ENCODE results near the gene NUBP2. TPM values are rescaled to one million over a fixed set of nuclear protein-coding genes. Genes with fewer than 3 reads are reported as not detected.

NUBP2 gene
- total and polyA plus RNA-seq, 2 donors (not counting 3 experiments of a cell fraction or from before 2014, with no cell fraction given): 55.0 to 69.6 TPM

DNA sequence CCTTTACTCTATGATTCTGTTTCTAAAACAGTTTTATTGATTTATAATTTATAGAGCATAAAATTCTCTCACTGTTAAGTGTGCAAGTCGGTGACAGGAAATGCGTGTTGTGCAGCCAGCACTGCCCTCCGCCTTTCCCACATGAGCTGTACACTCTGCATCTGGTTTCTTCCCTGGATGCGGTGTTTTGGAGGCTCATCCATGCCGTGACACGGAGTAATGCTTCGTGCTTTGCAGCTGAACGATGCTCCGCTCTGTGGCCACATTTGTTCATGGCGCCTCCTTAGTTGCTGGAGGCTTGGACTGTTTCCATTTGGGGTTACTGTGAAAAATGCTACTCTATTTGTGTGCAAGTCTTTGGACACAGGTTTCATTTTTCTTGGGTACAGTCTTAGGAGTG, 17.9 kb downstream of the NUBP2 start:
- no peak overlapping the region for H3K9ac ChIP-seq (replicated peaks; ENCODE audit: extremely low read depth, insufficient read depth, low read length)
- H3K27ac ChIP-seq (ENCODE audit: insufficient read depth, low read depth, low read length): no peak overlapping the region
- no peaks in the 10 kb centered on the region for H3K9me3 ChIP-seq (replicated peaks; ENCODE audit: control insufficient read depth, insufficient read depth, low read length)
- H3K79me2 ChIP-seq (ENCODE audit: control insufficient read depth, insufficient read depth, low read length): no peaks in the 10 kb centered on the region
- dilution Hi-C loops (cut with MboI; ENCODE audit: extremely low pct_ligation_motif_present, low sequenced_read_pairs): no loop called here
- no peaks in the 10 kb centered on the region for H3K27me3 ChIP-seq (ENCODE audit: control insufficient read depth in 2 of 2, insufficient read depth in 2 of 2, low read length in 2 of 2)
- H3K36me3 ChIP-seq (ENCODE audit: control insufficient read depth in 2 of 2, extremely low read depth in 1 of 2, insufficient read depth in 2 of 2, low read length in 2 of 2): peaks cover 0 to 2% of the 10 kb centered on the region in 2 experiments
- no peaks in the 10 kb centered on the region for H3K9me1 ChIP-seq (replicated peaks; ENCODE audit: control insufficient read depth, extremely low read depth, insufficient read depth, low read length)
- DNase-seq (ENCODE audit: low read depth, low spot score) (no peak), FAIRE-seq (no peak)
- H4K20me1 ChIP-seq (replicated peaks; ENCODE audit: control insufficient read depth, extremely low read depth, insufficient read depth, low read length): no peaks in the 10 kb centered on the region
- intact Hi-C loops (cut with micrococcal nuclease): no loop called here
- BruUV-seq (replicated peaks): no TSS peak
- no peak overlapping the region for H3K4me2 ChIP-seq (ENCODE audit: insufficient read depth, low read length)
- no peak overlapping the region for H2AFZ ChIP-seq (ENCODE audit: low read depth, low read length)
- TF ChIP-seq POLR2A (IDR thresholded peaks at IDR 0.05; ENCODE audit: low read depth, low read length): no peak
- no peak for TF ChIP-seq MYC (IDR thresholded peaks at IDR 0.05; ENCODE audit: low read depth, low read length)
- TF ChIP-seq EZH2 (IDR thresholded peaks at IDR 0.05; ENCODE audit: borderline replicate concordance, low read depth, low read length, severe bottlenecking): no peak
- TF ChIP-seq, protein P1, sequence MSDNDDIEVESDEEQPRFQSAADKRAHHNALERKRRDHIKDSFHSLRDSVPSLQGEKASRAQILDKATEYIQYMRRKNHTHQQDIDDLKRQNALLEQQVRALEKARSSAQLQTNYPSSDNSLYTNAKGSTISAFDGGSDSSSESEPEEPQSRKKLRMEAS (IDR thresholded peaks at IDR 0.05; ENCODE audit: insufficient read depth, insufficient read length): no peak
- CTCF ChIA-PET: interaction anchor here (1.5 kb wide), 1 partner anchor 12 kb away, joined by 3 read pairs; no protein-coding TSS in a partner anchor
- H3K4me1 ChIP-seq (ENCODE audit: control insufficient read depth, extremely low read depth, insufficient read depth, low read length): no peaks in the 10 kb centered on the region
- POLR2A ChIA-PET: no interaction called here
- no peak overlapping the region for H3K4me3 ChIP-seq (replicated peaks in 1 of 3; ENCODE audit: insufficient read depth in 1 of 3, low read depth in 1 of 3, low read length in 3 of 3)

DNA sequence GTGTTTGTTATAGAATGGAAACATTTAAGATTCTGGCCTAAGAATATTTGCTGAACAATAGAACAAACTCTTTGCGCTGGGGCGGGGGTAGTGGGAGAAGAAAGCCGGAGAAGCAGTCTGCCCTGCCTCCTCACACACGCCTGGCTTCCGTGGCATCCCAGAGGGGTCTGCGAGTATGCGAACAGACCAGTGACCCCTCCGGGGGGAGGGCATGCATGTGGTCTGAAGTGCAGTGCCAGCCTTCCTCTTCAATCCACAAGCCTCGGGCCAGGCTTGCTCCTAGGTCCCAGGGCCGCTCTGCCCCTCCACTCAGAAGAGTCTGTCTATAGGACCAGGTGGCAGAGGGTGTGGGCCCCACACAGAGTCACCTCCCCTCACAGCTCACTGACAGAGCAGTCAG, 24.9 kb downstream of the NUBP2 start:
- dilution Hi-C loops (cut with MboI; ENCODE audit: extremely low pct_ligation_motif_present, low sequenced_read_pairs): no loop called here
- intact Hi-C loops (cut with micrococcal nuclease): no loop called here
- Histone ChIP-seq H3K9ac (replicated peaks; ENCODE audit: extremely low read depth, insufficient read depth, low read length) (no peak overlapping the region), H3K27me3 (ENCODE audit: control insufficient read depth in 2 of 2, insufficient read depth in 2 of 2, low read length in 2 of 2) (no peaks in the 10 kb centered on the region), H4K20me1 (replicated peaks; ENCODE audit: control insufficient read depth, extremely low read depth, insufficient read depth, low read length) (no peaks in the 10 kb centered on the region), H3K4me2 (ENCODE audit: insufficient read depth, low read length) (no peak overlapping the region), H3K9me1 (replicated peaks; ENCODE audit: control insufficient read depth, extremely low read depth, insufficient read depth, low read length) (no peaks in the 10 kb centered on the region), H3K4me3 (replicated peaks in 1 of 3; ENCODE audit: insufficient read depth in 1 of 3, low read depth in 1 of 3, low read length in 3 of 3) (no peak overlapping the region), H3K4me1 (ENCODE audit: control insufficient read depth, extremely low read depth, insufficient read depth, low read length) (no peaks in the 10 kb centered on the region), H3K9me3 (replicated peaks; ENCODE audit: control insufficient read depth, insufficient read depth, low read length) (no peaks in the 10 kb centered on the region), H2AFZ (ENCODE audit: low read depth, low read length) (no peak overlapping the region), H3K36me3 (ENCODE audit: control insufficient read depth in 2 of 2, extremely low read depth in 1 of 2, insufficient read depth in 2 of 2, low read length in 2 of 2) (peaks cover 0 to 24% of the 10 kb centered on the region in 2 experiments), H3K27ac (ENCODE audit: insufficient read depth, low read depth, low read length) (no peak overlapping the region), H3K79me2 (ENCODE audit: control insufficient read depth, insufficient read depth, low read length) (no peaks in the 10 kb centered on the region)
- DNase-seq (ENCODE audit: low read depth, low spot score): no peak
- ChIA-PET POLR2A (no interaction called here), CTCF (no interaction called here)
- BruUV-seq (replicated peaks): no TSS peak
- TF ChIP-seq GATA2 (IDR thresholded peaks at IDR 0.05; ENCODE audit: insufficient read depth, insufficient read length, low read depth, low read length) (no peak), MYC (IDR thresholded peaks at IDR 0.05; ENCODE audit: low read depth, low read length) (no peak), JUN (IDR thresholded peaks at IDR 0.05; ENCODE audit: borderline replicate concordance, insufficient read depth, insufficient read length, low read depth) (no peak), POLR2AphosphoS5 (IDR thresholded peaks at IDR 0.05; ENCODE audit: insufficient read depth, low read depth, low read length) (no peak), EZH2 (IDR thresholded peaks at IDR 0.05; ENCODE audit: borderline replicate concordance, low read depth, low read length, severe bottlenecking) (no peak), POLR2A (IDR thresholded peaks at IDR 0.05; ENCODE audit: low read depth, low read length) (no peak), FOS (IDR thresholded peaks at IDR 0.05; ENCODE audit: borderline replicate concordance, insufficient read depth, low read length) (no peak)
- TF ChIP-seq, protein P2, sequence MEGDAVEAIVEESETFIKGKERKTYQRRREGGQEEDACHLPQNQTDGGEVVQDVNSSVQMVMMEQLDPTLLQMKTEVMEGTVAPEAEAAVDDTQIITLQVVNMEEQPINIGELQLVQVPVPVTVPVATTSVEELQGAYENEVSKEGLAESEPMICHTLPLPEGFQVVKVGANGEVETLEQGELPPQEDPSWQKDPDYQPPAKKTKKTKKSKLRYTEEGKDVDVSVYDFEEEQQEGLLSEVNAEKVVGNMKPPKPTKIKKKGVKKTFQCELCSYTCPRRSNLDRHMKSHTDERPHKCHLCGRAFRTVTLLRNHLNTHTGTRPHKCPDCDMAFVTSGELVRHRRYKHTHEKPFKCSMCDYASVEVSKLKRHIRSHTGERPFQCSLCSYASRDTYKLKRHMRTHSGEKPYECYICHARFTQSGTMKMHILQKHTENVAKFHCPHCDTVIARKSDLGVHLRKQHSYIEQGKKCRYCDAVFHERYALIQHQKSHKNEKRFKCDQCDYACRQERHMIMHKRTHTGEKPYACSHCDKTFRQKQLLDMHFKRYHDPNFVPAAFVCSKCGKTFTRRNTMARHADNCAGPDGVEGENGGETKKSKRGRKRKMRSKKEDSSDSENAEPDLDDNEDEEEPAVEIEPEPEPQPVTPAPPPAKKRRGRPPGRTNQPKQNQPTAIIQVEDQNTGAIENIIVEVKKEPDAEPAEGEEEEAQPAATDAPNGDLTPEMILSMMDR (IDR thresholded peaks at IDR 0.05; ENCODE audit: extremely low read depth in 1 of 2, insufficient read depth in 1 of 2, low read depth in 1 of 2, low read length in 2 of 2): no peak
- TF ChIP-seq, protein P1 (IDR thresholded peaks at IDR 0.05; ENCODE audit: insufficient read depth, insufficient read length): no peak
- FAIRE-seq: no peak
